Measurements from ENCODE around the gene SYNE2.

GRCh38 chr14:64025479-64025878 is 172.7 kb downstream of the SYNE2 start:
- TF ChIP-seq CTCF (IDR thresholded peaks at IDR 0.05): no peak
- no peak for TF ChIP-seq POLR2A (IDR thresholded peaks at IDR 0.05)
